HG03575 (cell line): ENCODE data around the gene TXNL4A.

Source experiments
- ATAC-seq: cut with Tn5 transposase; IDR thresholded peaks from one replicate; pipeline ENCODE4 v1.9.1; 2021; ENCODE audit not compliant: unreplicated experiment, insufficient number of reproducible peaks, low FRiP score; ENCODE audit errors: extremely low read depth

TXNL4A gene

DNA sequence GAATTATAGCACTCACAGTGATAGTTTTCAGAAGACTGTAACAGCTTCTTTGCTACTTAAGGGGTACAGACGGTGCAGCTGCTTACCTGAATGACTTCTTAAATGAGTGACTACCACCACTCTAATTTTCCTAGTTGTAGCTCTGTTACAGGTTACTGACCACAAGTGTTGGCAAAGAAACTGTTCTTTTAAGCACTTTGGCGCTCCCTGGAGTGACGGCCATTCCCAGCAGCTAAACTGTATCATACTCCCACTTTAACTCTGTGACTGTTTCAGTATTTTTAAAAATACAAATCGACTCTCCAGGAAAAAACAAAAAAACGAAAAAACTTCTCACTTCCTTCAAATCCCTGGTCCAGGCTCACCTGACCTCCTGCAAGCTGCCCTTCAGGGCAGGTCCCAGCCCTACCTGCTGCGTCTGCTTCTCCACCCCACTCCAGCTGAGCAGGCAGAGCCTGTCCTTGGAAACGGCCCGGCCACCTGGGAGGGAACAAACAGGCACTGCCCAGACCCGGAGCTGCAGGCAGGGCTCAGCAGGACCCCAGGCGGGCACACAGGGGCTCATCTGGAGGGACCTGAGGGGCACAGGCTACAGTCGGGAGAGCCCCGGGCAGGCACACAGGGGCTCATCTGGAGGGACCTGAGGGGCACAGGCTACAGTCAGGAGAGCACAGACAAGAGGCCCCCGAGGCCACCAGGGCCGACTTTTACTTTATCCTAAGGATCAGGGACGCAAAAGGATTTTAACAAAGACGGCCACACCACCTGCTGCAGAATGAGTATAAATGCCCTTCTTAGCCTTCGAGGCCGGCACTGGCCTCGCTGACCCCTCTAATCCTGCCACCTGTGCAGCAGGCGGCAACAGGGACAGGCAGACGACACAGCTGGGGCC lies 61.4 kb downstream of the TXNL4A start:
- no peak for ATAC-seq

DNA sequence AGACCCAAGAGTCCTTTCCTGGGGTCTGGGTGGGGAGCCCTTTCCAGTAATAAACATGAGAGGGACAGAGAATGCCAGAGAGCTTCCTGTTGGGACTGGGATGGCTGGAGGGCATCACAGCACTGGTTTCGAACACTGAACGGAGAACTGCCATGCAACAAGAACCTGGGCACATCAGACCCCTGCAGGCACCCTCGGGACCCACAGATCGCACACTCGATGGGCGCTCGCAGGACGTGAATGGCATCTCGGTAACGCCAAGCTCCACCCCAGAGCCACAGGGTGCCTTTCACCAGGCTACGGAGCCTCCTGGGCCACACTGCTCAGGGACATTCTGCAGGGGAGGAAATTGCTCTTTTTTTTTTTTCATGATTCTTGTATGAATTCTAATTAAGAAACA lies 62.1 kb downstream of the TXNL4A start:
- no peak for ATAC-seq

DNA sequence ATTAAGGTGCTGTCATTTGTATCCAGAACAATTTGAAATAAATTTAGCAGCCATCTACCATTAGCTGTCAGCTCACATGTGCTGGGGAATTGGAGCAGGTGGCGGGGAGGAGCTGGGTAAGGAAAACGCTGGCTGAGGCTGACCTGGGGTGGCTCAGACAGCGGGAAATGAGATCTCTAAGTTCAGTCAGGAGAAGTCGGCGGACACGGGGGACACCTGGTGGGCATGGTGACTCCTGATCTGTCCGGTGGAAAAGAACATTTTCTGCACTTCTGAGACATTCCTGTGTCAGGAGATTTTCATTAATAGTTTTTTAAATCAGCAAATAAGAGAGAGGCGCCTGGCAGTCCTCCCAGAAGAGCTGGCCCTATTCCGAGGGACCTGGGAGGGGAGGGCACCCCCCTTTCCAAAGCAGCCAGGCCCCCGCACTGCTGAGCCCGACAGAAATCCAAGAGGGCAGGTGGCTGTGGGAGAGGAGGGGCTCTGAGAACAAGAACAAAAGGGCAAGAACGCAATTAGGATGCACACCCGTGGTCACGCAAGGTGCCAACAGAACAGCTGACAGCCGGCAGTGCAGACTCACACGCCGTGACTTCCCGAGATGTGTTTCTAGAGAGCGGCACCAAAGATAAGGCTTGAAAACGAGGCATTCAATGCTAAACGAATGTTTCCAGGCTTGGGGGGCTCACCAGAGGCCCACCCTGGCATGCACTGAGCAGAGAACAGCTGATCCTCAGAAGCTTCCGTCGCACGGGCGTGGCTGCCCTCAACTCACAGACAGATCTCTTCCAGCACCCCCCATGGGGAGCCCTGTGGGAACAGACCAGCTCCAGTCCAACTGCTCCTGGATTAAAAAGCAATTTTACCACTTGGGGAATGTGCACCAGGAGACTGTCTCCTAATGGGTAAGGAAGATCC lies 63.3 kb downstream of the TXNL4A start:
- no peak for ATAC-seq

DNA sequence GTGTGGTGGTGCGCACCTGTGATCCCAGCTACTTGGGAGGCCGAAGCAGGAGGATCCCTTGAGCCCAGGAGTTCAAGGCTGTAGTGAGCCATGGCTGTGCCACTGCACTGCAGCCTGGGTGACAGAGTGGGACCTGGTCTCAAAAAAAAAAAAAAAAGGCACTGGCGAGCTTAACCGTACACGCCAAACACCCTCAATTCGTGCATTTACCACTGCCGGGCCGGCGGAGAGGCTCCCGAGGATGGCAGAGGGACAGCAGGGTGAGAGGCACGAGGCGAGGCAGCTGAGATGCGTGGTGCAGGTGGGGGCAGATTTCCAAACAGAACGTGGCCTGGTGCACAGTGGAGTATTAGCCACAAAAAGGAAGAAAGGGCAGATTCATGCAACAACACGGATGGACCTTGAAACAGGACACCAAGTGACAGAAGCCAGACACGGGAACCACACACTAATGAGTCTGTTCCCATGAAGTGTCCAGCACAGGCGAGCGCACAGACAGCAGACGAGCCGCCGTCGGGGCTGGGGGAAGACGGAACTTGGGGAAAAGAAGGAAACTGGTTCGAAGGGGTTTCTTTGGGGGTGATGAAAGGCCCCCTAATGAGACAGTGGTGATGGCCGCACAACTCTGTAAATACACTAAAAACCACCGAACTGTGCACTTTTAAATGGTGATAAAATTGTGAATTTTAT lies 64.3 kb downstream of the TXNL4A start:
- no peak for ATAC-seq

DNA sequence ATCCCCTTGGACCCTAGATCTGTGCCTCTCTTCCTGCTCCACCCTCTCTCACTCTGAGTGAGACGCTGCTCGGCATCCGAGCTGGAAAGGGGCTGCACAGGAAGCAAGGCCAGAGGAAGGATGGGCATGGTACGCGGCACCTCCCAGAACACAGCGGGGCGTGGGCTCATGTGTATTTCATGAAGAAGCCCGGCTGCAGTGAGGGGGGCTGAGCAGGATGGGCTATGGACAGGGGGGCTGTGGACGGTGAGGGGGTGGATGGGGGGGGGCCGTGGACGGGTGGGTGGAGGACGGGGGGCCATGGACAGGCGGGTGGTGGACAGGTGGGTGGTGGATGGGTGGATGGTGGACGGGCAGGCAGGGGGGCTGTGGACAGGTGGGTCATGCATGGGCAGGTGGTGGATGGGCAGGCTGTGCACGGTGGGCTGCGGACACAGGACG lies 65.4 kb downstream of the TXNL4A start:
- ATAC-seq = no peak

DNA sequence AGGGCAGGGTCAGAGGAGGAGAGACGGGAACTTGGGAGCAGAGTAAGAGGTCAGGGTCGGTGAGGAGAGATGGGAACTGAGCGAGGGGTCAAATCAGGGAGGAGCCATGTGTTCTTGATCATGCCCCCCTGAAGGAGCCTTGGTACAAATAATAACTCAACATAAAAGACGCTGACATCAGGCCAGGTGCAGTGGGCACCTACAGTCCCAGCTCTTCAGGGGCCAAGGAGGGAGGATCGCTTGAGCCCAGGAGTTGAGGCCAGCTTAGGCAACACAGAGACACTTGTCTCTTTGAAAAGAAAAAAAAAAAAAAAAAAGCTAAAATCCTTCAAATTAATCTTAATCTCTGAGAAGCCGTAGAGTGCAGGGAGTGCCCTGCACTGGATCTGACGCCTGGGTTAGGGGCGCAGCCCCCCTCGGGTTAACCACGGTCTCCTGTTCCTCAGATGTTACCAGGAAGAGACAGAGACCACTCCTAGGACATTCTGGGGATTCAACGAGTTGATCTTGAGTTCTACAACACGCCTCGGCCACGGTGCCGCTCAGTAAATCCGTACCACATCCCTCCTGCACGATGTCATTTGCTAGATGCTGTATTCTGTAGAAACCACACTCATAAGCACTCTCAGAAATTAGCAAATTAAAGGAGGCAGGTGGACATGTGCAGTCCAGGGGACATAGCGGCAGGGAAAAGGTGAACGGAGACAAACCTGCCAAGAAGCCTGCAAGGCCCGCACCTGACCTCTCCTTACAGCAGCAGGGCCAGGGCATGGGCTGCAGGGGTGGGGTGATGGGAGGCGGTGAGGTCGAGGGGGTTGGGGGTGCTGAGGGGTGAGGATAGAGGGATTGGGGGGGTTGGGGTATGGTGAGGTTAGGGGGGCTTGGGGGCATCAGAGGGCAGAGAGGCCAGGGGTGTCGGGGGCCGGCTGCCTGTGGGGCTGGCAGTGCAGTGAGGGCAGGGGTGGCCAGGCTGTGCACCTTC lies 66.1 kb downstream of the TXNL4A start:
- ATAC-seq = no peak
